ENCODE results near the gene PSMF1.

The PSMF1 gene

GRCh38 chr20:1166948-1167720 lies 48.7 kb downstream of the PSMF1 start:
- no peak for DNase-seq

- DNase-seq, result no peak
These were observed 50.8 kb downstream of the PSMF1 start for GRCh38 chr20:1169224-1169623.

GRCh38 chr20:1171461-1172093 lies 53.2 kb downstream of the PSMF1 start:
- peak; percentile 34 for DNase-seq

GRCh38 chr20:1173698-1174097 lies 55.3 kb downstream of the PSMF1 start:
- no peak for DNase-seq

- no peak for DNase-seq
These were observed 56.4 kb downstream of the PSMF1 start for GRCh38 chr20:1174787-1175186.

GRCh38 chr20:1177680-1178079 lies 59.3 kb downstream of the PSMF1 start:
- peak; percentile 10 for DNase-seq

GRCh38 chr20:1178103-1178502 lies 59.7 kb downstream of the PSMF1 start:
- DNase-seq, result no peak

- no peak for DNase-seq
These were observed 60.2 kb downstream of the PSMF1 start for GRCh38 chr20:1178623-1179022.

- DNase-seq, result no peak
These were observed 62.5 kb downstream of the PSMF1 start for GRCh38 chr20:1180949-1181348.

GRCh38 chr20:1182106-1182505 lies 63.7 kb downstream of the PSMF1 start:
- DNase-seq, result no peak

- no peak for DNase-seq
These were observed 64.8 kb downstream of the PSMF1 start for GRCh38 chr20:1183153-1183552.

GRCh38 chr20:1184260-1184637 lies 65.8 kb downstream of the PSMF1 start:
- DNase-seq, result no peak

- DNase-seq, result no peak
These were observed 66.4 kb downstream of the PSMF1 start, which contains the start of gene TMEM74B for GRCh38 chr20:1184638-1185315. TSS of gene TMEM74B (minus strand) at chr20:1184981. CDS start at chr20:1183801, 1,180 bp downstream.

- DNase-seq, result no peak
These were observed 66.9 kb downstream of the PSMF1 start for GRCh38 chr20:1185316-1185741.

GRCh38 chr20:1185790-1186334 lies 67.5 kb downstream of the PSMF1 start:
- DNase-seq, result peak; percentile 44

- no peak for DNase-seq
These were observed 68.1 kb downstream of the PSMF1 start for GRCh38 chr20:1186367-1186991.

GRCh38 chr20:1187605-1188171 lies 69.3 kb downstream of the PSMF1 start:
- no peak for DNase-seq

GRCh38 chr20:1188347-1188746 lies 69.9 kb downstream of the PSMF1 start:
- DNase-seq, result no peak

- no peak for DNase-seq
These were observed 71.4 kb downstream of the PSMF1 start for GRCh38 chr20:1189827-1190226.

- DNase-seq, result no peak
These were observed 72.4 kb downstream of the PSMF1 start for GRCh38 chr20:1190847-1191246.

- DNase-seq, result no peak
These were observed 72.9 kb downstream of the PSMF1 start for GRCh38 chr20:1191299-1191698.

- DNase-seq, result no peak
These were observed 76.8 kb downstream of the PSMF1 start for GRCh38 chr20:1195226-1195625.

- DNase-seq, result no peak
These were observed 78.2 kb downstream of the PSMF1 start for GRCh38 chr20:1196634-1197033.

Data from EL (cell line).